Type B pancreatic cell (in vitro differentiated cells): ENCODE data around the gene NAA60. TPM values are rescaled to one million over a fixed set of nuclear protein-coding genes. Genes with fewer than 3 reads are reported as not detected.

Experiments
- DNase-seq: peaks from one replicate; pipeline ENCODE4 v3.0.0; 2021; ENCODE audit warnings: mixed read lengths; ENCODE audit not compliant: unreplicated experiment; ENCODE audit errors: extremely low spot score
- H3K27ac Mint-ChIP-seq: 2 replicates; pipeline ENCODE4 v1.8.0; 2021; ENCODE audit warnings: mild to moderate bottlenecking, mixed read lengths
- H3K27me3 Mint-ChIP-seq: 2 replicates; pipeline ENCODE4 v1.8.0; 2021; ENCODE audit warnings: mixed read lengths
- H3K36me3 Mint-ChIP-seq: 2 replicates; pipeline ENCODE4 v1.8.0; 2021; ENCODE audit warnings: mixed read lengths
- H3K4me1 Mint-ChIP-seq: one replicate; pipeline ENCODE4 v1.8.0; 2021; ENCODE audit warnings: mixed read lengths; ENCODE audit not compliant: unreplicated experiment
- H3K4me3 Mint-ChIP-seq: 2 replicates; pipeline ENCODE4 v1.8.0; 2021; ENCODE audit warnings: mild to moderate bottlenecking, mixed read lengths
- H3K9me3 Mint-ChIP-seq: 2 replicates; pipeline ENCODE4 v1.8.0; 2021; ENCODE audit warnings: mixed read lengths
- CTCF ChIP-seq: fragments of 200-600 bp; sonication (generic); conservative IDR thresholded peaks from 2 replicates; pipeline ENCODE4 v1.5.0; 2021; ENCODE audit warnings: antibody characterized with exemption, mild to moderate bottlenecking
- total RNA-seq: library from RNA; stranded (reverse); gene quantifications from 2 replicates; pipeline ENCODE4 v1.2.1, GENCODE V29; 2021; ENCODE audit warnings: low replicate concordance

Gene NAA60
- total RNA-seq, 1 donor from 2014 or later: 51.1 TPM

GRCh38 chr16:3465301-3465700 is 21.8 kb downstream of the NAA60 start:
- H3K36me3 Mint-ChIP-seq: peaks cover 23% of the 10 kb centered on the region
- H3K27me3 Mint-ChIP-seq: no peaks in the 10 kb centered on the region
- peaks cover 41% of the 10 kb centered on the region for H3K4me1 Mint-ChIP-seq
- no peaks in the 10 kb centered on the region for H3K9me3 Mint-ChIP-seq
- no peak overlapping the region for H3K27ac Mint-ChIP-seq
- H3K4me3 Mint-ChIP-seq: no peak overlapping the region
- no peak for TF ChIP-seq CTCF
- no peak for DNase-seq

- peaks cover 23% of the 10 kb centered on the region for H3K36me3 Mint-ChIP-seq
- no peaks in the 10 kb centered on the region for H3K27me3 Mint-ChIP-seq
- H3K4me3 Mint-ChIP-seq: no peak overlapping the region
- H3K27ac Mint-ChIP-seq: no peak overlapping the region
- TF ChIP-seq CTCF: no peak
- DNase-seq: no peak
- H3K9me3 Mint-ChIP-seq: no peaks in the 10 kb centered on the region
- peaks cover 38% of the 10 kb centered on the region for H3K4me1 Mint-ChIP-seq
Measured at GRCh38 chr16:3465911-3466584, 22.6 kb downstream of the NAA60 start.

GRCh38 chr16:3467182-3467581 is 23.7 kb downstream of the NAA60 start:
- no peak overlapping the region for H3K27ac Mint-ChIP-seq
- H3K27me3 Mint-ChIP-seq: no peaks in the 10 kb centered on the region
- H3K36me3 Mint-ChIP-seq: peaks cover 22% of the 10 kb centered on the region

GRCh38 chr16:3467921-3468320 is 24.4 kb downstream of the NAA60 start:
- H3K27ac Mint-ChIP-seq: no peak overlapping the region
- no peaks in the 10 kb centered on the region for H3K9me3 Mint-ChIP-seq
- no peak overlapping the region for H3K4me3 Mint-ChIP-seq
- no peaks in the 10 kb centered on the region for H3K27me3 Mint-ChIP-seq
- no peak for DNase-seq
- H3K4me1 Mint-ChIP-seq: peaks cover 25% of the 10 kb centered on the region
- H3K36me3 Mint-ChIP-seq: peaks cover 22% of the 10 kb centered on the region
- no peak for TF ChIP-seq CTCF

More at GRCh38 chr16:3467182-3467581, 23.7 kb downstream of the NAA60 start:
- Mint-ChIP-seq H3K9me3 (no peaks in the 10 kb centered on the region), H3K4me3 (no peak overlapping the region), H3K4me1 (peaks cover 29% of the 10 kb centered on the region)
- DNase-seq: no peak
- TF ChIP-seq CTCF: no peak

- TF ChIP-seq CTCF: no peak
- no peak for DNase-seq
- no peak overlapping the region for H3K27ac Mint-ChIP-seq
- no peak overlapping the region for H3K4me3 Mint-ChIP-seq
- peaks cover 25% of the 10 kb centered on the region for H3K4me1 Mint-ChIP-seq
- peaks cover 23% of the 10 kb centered on the region for H3K36me3 Mint-ChIP-seq
- H3K27me3 Mint-ChIP-seq: no peaks in the 10 kb centered on the region
- H3K9me3 Mint-ChIP-seq: no peaks in the 10 kb centered on the region
Measured at GRCh38 chr16:3468501-3468900, 25.0 kb downstream of the NAA60 start.
